ENCODE data around the gene NR2F1-AS1.
"Not testable (repeated sequence)": the region's sequence is repeated elsewhere in the genome, so short reads cannot be mapped to it uniquely, and the experiment has no call there.

NR2F1-AS1 gene

GRCh38 chr5:93403141-93403928 is 177.7 kb downstream of the NR2F1-AS1 start:
- no peak for DNase-seq (ENCODE audit: extremely low read depth, low read depth)

DNA sequence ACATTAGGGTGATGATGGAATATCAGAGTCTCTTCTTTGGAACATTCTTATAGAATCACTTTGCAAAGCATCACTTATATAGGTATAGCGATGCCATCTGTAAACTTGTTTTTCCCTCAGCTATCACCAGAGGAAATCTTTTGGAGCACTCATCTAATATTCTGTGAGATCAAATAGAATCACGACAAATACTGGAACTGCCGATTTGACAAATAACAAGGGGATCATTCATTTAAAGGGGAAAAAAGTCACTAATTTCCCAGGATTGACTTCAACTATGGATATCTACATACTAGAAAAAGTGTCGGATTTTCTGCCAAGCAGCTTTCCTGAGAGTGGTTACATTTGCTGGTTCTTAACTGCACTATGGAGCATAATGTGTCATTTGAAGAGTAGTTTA is 178.6 kb downstream of the NR2F1-AS1 start:
- no peak for DNase-seq (ENCODE audit: extremely low read depth, low read depth)
- TF ChIP-seq, protein P1, sequence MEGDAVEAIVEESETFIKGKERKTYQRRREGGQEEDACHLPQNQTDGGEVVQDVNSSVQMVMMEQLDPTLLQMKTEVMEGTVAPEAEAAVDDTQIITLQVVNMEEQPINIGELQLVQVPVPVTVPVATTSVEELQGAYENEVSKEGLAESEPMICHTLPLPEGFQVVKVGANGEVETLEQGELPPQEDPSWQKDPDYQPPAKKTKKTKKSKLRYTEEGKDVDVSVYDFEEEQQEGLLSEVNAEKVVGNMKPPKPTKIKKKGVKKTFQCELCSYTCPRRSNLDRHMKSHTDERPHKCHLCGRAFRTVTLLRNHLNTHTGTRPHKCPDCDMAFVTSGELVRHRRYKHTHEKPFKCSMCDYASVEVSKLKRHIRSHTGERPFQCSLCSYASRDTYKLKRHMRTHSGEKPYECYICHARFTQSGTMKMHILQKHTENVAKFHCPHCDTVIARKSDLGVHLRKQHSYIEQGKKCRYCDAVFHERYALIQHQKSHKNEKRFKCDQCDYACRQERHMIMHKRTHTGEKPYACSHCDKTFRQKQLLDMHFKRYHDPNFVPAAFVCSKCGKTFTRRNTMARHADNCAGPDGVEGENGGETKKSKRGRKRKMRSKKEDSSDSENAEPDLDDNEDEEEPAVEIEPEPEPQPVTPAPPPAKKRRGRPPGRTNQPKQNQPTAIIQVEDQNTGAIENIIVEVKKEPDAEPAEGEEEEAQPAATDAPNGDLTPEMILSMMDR (IDR thresholded peaks at IDR 0.05; ENCODE audit: low read depth, low read length): no peak

More at GRCh38 chr5:93403141-93403928, 177.7 kb downstream of the NR2F1-AS1 start:
- TF ChIP-seq, protein P1 (IDR thresholded peaks at IDR 0.05; ENCODE audit: low read depth, low read length): no peak

DNA sequence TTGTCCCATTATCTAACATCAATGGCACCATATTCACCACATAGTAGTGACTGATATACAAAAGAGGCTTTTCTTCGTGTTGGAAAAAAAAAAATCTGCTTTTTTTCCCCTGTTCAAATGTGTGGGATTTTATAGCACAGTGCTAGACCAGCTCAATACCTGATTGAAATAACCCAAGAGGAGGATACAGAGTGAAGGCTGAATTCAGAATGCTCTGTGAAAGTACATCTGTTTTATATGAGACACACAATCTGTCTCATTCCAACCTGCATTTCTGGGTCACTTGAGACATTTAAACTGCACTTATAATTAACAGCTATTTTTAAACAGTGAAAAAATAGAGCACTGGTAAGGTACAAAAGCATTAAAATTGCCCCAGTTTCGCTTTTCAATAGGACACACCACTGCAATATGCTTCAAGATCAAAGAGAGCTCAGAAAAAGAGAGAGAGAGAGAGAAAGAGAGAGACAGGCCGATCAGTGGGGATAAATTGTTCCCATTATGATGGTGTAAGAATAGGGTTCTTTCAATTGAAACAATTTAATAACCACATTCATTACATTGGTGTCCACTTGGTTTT is 179.3 kb downstream of the NR2F1-AS1 start:
- TF ChIP-seq, protein P1 (IDR thresholded peaks at IDR 0.05; ENCODE audit: low read depth, low read length): no peak

DNA sequence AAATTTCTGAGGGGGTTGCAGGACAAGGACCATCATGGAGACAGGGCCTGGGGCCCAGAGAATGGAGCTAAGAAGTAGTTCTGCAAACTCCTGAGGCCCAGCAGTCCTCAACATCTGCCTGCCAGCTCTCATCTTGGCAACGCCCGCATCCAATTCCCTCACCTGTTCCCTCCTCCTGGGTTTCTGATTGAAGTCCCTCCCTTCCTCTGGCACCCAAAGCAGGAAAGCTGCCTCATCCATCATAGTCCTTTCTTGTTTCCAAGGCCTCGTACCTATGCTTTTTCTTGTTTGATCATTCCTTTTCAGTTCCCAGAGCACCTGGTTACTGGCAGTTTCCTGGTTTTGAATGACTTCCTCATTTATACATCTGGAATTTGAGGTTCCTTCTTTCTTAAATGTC is 181.3 kb downstream of the NR2F1-AS1 start:
- DNase-seq (ENCODE audit: extremely low read depth, low read depth): no peak
- TF ChIP-seq, protein P1 (IDR thresholded peaks at IDR 0.05; ENCODE audit: low read depth, low read length): no peak

More for the DNA sequence above, 179.3 kb downstream of the NR2F1-AS1 start:
- no peak for DNase-seq (ENCODE audit: extremely low read depth, low read depth)

GRCh38 chr5:93395971-93396379 is 185.0 kb downstream of the NR2F1-AS1 start:
- DNase-seq (ENCODE audit: extremely low read depth, low read depth): no peak
- TF ChIP-seq, protein P1 (IDR thresholded peaks at IDR 0.05; ENCODE audit: low read depth, low read length): no peak

GRCh38 chr5:93395010-93395409 is 186.0 kb downstream of the NR2F1-AS1 start:
- TF ChIP-seq, protein P1 (IDR thresholded peaks at IDR 0.05; ENCODE audit: low read depth, low read length): no peak
- no peak for DNase-seq (ENCODE audit: extremely low read depth, low read depth)

DNA sequence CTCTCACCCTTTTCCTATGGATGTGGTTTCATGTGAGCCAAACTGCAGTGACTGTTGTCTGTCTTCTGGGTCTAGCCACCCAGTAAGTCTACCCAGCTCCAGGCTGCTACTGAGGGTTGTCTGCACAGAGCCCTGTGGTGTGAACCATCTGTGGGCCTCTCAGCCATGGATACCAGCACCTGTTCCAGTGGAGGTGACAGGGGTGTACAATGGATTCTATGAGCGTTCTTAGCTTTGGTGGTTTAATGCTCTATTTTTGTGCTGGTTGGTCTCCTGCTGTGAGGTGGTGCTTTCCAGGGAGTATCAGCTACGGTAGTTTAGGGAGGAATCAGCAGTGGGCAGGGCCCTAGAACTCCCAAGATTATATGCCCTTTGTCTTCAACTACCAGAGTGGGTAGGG is 186.7 kb downstream of the NR2F1-AS1 start:
- DNase-seq (ENCODE audit: extremely low read depth, low read depth): no peak

DNA sequence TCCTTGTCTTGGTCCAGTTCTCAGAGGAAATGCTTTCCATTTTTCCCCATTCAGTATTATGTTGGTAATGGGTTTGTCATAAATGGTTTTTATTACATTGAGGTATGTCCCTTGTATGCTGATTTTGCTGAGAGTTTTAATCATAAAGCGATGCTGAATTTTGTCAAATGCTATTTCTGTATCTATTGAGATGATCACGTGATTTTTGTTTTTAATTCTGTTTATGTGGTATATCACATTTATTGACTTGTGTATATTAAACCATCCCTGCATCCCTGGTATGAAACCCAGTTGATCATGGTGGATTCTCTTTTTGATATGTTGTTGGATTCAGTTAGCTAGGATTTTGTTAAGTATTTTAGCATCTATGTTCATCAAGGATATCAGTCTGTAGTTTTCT is 189.8 kb downstream of the NR2F1-AS1 start:
- not testable (repeated sequence) for DNase-seq (ENCODE audit: extremely low read depth, low read depth)

More for the DNA sequence above, 186.7 kb downstream of the NR2F1-AS1 start:
- TF ChIP-seq, protein P1 (IDR thresholded peaks at IDR 0.05; ENCODE audit: low read depth, low read length): no peak

Data from AG09319 (cell line).